OCI-LY1 (cell line): Measurements from ENCODE around the gene PLXNA2.

Experiments used
- EZH2 ChIP-seq: fragments of 200-600 bp; sonication (generic), shearing (Covaris generic); IDR thresholded peaks from 2 replicates; pipeline ENCODE4 v1.8.0; 2017; ENCODE audit warnings: borderline replicate concordance, mixed run types, mild to moderate bottlenecking, antibody characterized with exemption, low read length, moderate library complexity, mixed read lengths
- TF ChIP-seq, protein P1 (sequence below): fragments of 200-600 bp; sonication (generic), shearing (Covaris generic); IDR thresholded peaks from 2 replicates; pipeline ENCODE4 v1.5.1; 2017; ENCODE audit warnings: mild to moderate bottlenecking, antibody characterized with exemption, low read length, moderate library complexity, mixed read lengths

- TF ChIP-seq, protein P1, sequence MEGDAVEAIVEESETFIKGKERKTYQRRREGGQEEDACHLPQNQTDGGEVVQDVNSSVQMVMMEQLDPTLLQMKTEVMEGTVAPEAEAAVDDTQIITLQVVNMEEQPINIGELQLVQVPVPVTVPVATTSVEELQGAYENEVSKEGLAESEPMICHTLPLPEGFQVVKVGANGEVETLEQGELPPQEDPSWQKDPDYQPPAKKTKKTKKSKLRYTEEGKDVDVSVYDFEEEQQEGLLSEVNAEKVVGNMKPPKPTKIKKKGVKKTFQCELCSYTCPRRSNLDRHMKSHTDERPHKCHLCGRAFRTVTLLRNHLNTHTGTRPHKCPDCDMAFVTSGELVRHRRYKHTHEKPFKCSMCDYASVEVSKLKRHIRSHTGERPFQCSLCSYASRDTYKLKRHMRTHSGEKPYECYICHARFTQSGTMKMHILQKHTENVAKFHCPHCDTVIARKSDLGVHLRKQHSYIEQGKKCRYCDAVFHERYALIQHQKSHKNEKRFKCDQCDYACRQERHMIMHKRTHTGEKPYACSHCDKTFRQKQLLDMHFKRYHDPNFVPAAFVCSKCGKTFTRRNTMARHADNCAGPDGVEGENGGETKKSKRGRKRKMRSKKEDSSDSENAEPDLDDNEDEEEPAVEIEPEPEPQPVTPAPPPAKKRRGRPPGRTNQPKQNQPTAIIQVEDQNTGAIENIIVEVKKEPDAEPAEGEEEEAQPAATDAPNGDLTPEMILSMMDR: no peak
- no peak for TF ChIP-seq EZH2
Measured at GRCh38 chr1:208243527-208243966, 637 bp downstream of the PLXNA2 start.
